PC-9 (cell line): ENCODE results near the gene SIRT3.

ENCODE experiments used
- EZH2 ChIP-seq: fragments of 200-600 bp; sonication (generic); IDR thresholded peaks from 2 replicates; pipeline ENCODE4 v1.8.0; 2017; ENCODE audit warnings: antibody characterized with exemption, low read depth
- TF ChIP-seq, protein P1 (sequence below): fragments of 200-600 bp; sonication (generic); conservative IDR thresholded peaks from 2 replicates; pipeline ENCODE4 v1.6.1; 2017; ENCODE audit warnings: mixed run types, antibody characterized with exemption, mild to moderate bottlenecking, moderate library complexity

DNA sequence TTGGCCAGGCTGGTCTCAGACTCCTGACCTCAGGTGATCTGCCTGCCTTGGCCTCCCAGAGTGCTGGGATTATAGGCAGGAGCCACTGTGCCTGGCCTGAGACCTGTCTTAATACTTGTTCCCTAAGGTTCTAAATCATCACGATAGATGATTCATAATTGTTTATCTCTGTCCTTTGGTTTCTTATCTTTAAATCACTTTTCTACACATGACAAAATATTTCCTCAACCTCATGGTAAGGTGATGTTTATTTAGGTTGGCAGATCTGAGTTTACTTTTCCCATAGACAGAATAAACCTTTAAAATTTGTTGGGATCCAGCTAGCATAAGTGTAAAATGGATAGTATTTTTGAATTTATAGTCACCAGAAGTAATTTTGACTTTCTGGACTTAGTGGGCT lies 4.2 kb upstream of the SIRT3 start:
- TF ChIP-seq, protein P1, sequence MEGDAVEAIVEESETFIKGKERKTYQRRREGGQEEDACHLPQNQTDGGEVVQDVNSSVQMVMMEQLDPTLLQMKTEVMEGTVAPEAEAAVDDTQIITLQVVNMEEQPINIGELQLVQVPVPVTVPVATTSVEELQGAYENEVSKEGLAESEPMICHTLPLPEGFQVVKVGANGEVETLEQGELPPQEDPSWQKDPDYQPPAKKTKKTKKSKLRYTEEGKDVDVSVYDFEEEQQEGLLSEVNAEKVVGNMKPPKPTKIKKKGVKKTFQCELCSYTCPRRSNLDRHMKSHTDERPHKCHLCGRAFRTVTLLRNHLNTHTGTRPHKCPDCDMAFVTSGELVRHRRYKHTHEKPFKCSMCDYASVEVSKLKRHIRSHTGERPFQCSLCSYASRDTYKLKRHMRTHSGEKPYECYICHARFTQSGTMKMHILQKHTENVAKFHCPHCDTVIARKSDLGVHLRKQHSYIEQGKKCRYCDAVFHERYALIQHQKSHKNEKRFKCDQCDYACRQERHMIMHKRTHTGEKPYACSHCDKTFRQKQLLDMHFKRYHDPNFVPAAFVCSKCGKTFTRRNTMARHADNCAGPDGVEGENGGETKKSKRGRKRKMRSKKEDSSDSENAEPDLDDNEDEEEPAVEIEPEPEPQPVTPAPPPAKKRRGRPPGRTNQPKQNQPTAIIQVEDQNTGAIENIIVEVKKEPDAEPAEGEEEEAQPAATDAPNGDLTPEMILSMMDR: no peak
- TF ChIP-seq EZH2: no peak
